ENCODE data around the gene CALCOCO2. TPM values are rescaled to one million over a fixed set of nuclear protein-coding genes. Genes with fewer than 3 reads are reported as not detected.
A peak's percentile ranks its signal among the peaks of the same experiment; 100 is the strongest.
"Not testable (repeated sequence)": the region's sequence is repeated elsewhere in the genome, so short reads cannot be mapped to it uniquely, and the experiment has no call there.

Gene CALCOCO2
- total RNA-seq, 4 donors from 2014 or later: 97.7 to 112 (median 106) TPM

GRCh38 chr17:48792033-48792798 is 38.6 kb upstream of the CALCOCO2 start:
- H3K4me3 ChIP-seq (ENCODE audit: low read depth, poor library complexity, severe bottlenecking): no peak overlapping the region
- TF ChIP-seq POLR2A (IDR thresholded peaks at IDR 0.05): no peak
- TF ChIP-seq, protein P1, sequence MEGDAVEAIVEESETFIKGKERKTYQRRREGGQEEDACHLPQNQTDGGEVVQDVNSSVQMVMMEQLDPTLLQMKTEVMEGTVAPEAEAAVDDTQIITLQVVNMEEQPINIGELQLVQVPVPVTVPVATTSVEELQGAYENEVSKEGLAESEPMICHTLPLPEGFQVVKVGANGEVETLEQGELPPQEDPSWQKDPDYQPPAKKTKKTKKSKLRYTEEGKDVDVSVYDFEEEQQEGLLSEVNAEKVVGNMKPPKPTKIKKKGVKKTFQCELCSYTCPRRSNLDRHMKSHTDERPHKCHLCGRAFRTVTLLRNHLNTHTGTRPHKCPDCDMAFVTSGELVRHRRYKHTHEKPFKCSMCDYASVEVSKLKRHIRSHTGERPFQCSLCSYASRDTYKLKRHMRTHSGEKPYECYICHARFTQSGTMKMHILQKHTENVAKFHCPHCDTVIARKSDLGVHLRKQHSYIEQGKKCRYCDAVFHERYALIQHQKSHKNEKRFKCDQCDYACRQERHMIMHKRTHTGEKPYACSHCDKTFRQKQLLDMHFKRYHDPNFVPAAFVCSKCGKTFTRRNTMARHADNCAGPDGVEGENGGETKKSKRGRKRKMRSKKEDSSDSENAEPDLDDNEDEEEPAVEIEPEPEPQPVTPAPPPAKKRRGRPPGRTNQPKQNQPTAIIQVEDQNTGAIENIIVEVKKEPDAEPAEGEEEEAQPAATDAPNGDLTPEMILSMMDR (IDR thresholded peaks at IDR 0.05): no peak
- WGBS, 2 donors: 36 to 39% methylated on average over 3 of the region's 3 CpGs
- DNase-seq (ENCODE audit: low spot score in 2 of 2): no peak
- intact Hi-C loops (cut with DNase I; ENCODE audit: low total_unique reads): no loop called here

DNA sequence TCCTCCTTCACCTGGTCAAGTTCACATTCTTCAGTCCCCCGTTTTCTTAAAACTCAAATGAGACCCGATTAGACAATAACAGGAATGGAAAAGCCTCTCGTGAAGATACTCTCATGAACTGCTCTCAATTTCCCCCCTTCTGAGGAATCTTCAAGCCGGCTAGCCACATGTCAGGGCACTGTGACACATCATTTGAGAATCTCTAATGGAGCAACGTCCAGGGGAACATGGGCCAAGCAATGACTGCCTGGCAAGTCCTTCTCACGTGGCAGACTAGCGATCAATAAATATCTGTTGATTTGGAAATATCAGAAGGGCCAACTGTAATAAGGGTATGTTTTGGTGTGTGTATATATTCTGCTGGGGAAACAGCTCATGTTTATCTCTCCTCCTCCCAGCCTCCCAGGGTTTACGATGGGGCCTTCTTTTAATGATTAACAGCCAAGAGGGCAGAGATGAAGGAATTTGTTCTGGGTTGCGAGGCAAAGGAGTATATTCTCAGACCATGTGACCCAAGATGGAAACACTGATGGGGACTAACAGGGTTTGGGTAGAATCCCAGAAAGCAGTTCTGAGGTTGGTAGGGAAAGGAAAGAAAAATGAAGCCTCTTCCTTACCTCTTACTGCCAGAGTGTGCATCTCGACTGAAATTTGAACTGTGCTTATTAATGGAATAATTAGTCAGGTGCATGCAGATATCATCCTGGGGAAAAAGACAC is 35.2 kb upstream of the CALCOCO2 start:
- 46 to 55% methylated on average over 10 of the region's 10 CpGs for WGBS, 2 donors
- intact Hi-C loops (cut with DNase I; ENCODE audit: low total_unique reads): loop anchor here (5.0 kb wide), 1 partner anchor 82 kb away; no protein-coding TSS in a partner anchor
- H3K4me3 ChIP-seq (ENCODE audit: low read depth, poor library complexity, severe bottlenecking): no peak overlapping the region
- TF ChIP-seq, protein P1 (IDR thresholded peaks at IDR 0.05): no peak
- TF ChIP-seq POLR2A (IDR thresholded peaks at IDR 0.05): no peak
- DNase-seq (ENCODE audit: low spot score in 2 of 2): peak; percentile 33 to 90

GRCh38 chr17:48796163-48796522 is 34.7 kb upstream of the CALCOCO2 start:
- not testable (repeated sequence) for DNase-seq (ENCODE audit: low spot score in 2 of 2); H3K4me3 ChIP-seq (ENCODE audit: low read depth, poor library complexity, severe bottlenecking)
- intact Hi-C loops (cut with DNase I; ENCODE audit: low total_unique reads): loop anchor here (5.0 kb wide), 1 partner anchor 81 kb away; no protein-coding TSS in a partner anchor
- WGBS, 2 donors: 51 to 54% methylated on average over 6 of the region's 6 CpGs

- WGBS, 2 donors: 80 to 85% methylated on average over 11 of the region's 11 CpGs
- no peak for TF ChIP-seq POLR2A (IDR thresholded peaks at IDR 0.05)
- intact Hi-C loops (cut with DNase I; ENCODE audit: low total_unique reads): loop anchor here (5.0 kb wide), 1 partner anchor 78 kb away; no protein-coding TSS in a partner anchor
- no peak overlapping the region for H3K4me3 ChIP-seq (ENCODE audit: low read depth, poor library complexity, severe bottlenecking)
- DNase-seq (ENCODE audit: low spot score in 2 of 2): no peak
Observed at GRCh38 chr17:48799069-48799723, 31.6 kb upstream of the CALCOCO2 start.

GRCh38 chr17:48800626-48801217 is 30.1 kb upstream of the CALCOCO2 start:
- no peak overlapping the region for H3K4me3 ChIP-seq (ENCODE audit: low read depth, poor library complexity, severe bottlenecking)
- WGBS, 2 donors: 63 to 64% methylated on average over 5 of the region's 5 CpGs
- TF ChIP-seq POLR2A (IDR thresholded peaks at IDR 0.05): no peak
- TF ChIP-seq, protein P1 (IDR thresholded peaks at IDR 0.05): no peak
- intact Hi-C loops (cut with DNase I; ENCODE audit: low total_unique reads): no loop called here
- DNase-seq (ENCODE audit: low spot score in 2 of 2): no peak

DNA sequence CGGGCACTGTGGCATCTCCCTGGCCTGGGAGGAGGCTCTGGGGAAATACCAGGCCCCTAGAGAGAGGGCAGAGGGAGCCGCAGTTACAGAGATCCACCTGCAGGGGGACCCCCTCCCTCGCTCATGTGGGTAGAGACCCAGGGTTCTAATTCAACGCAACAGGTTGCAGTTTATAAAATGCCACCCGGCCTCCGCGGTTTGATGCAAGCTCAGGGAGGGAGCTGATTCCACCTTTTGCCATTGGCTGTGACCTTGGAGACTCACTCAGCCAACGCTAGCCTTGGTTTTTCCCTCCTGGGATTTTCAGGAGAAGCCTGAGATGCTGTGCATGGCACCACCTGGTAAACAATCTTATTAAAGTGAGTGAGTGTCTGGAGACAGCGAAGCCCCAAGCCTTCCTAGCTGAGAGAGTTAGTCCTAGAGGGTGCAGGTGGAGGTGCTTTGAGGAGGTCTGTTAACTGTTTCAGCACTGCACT is 25.9 kb upstream of the CALCOCO2 start:
- intact Hi-C loops (cut with DNase I; ENCODE audit: low total_unique reads): no loop called here
- peak in 1 of 2 donors; percentile 91 for DNase-seq (ENCODE audit: low spot score in 2 of 2)

More for the DNA sequence above, 25.9 kb upstream of the CALCOCO2 start:
- TF ChIP-seq, protein P1 (IDR thresholded peaks at IDR 0.05): peak in 1 of 3 donors; percentile 60
- no peak for TF ChIP-seq POLR2A (IDR thresholded peaks at IDR 0.05)
- 8 to 12% methylated on average over 9 of the region's 9 CpGs for WGBS, 2 donors
- H3K4me3 ChIP-seq (ENCODE audit: low read depth, poor library complexity, severe bottlenecking): no peak overlapping the region
